Upper lobe of left lung (tissue), 4 donors: ENCODE results near the gene TTC17.

Source experiments
- EP300 ChIP-seq, 4 donors: sonication (generic); formaldehyde crosslinking; IDR thresholded peaks; one replicate each; pipeline ENCODE4 v1.5.1; 2017; ENCODE audit warnings: antibody characterized with exemption in 4 of 4, control low read depth in 2 of 4
- POLR2A ChIP-seq, 4 donors: fragments of 450-650 bp; IDR thresholded peaks; one replicate each; pipeline ENCODE4 v1.5.1; 2016 to 2017; ENCODE audit warnings: antibody characterized with exemption in 4 of 4, mild to moderate bottlenecking in 2 of 4
- POLR2AphosphoS5 ChIP-seq, 2 donors: sonication (generic); formaldehyde crosslinking; IDR thresholded peaks; one replicate each; pipeline ENCODE4 v1.5.1; 2017; ENCODE audit warnings: antibody characterized with exemption in 2 of 2
- TF ChIP-seq, protein P1 (sequence below), 6 experiments: fragments of 450-650 bp in 4 of 6; fragments of 200-600 bp in 2 of 6; sonication (generic) in 2 of 6; IDR thresholded peaks; one replicate each; pipeline ENCODE4 v1.5.1; 2016 to 2019; ENCODE audit warnings: antibody characterized with exemption in 6 of 6

DNA sequence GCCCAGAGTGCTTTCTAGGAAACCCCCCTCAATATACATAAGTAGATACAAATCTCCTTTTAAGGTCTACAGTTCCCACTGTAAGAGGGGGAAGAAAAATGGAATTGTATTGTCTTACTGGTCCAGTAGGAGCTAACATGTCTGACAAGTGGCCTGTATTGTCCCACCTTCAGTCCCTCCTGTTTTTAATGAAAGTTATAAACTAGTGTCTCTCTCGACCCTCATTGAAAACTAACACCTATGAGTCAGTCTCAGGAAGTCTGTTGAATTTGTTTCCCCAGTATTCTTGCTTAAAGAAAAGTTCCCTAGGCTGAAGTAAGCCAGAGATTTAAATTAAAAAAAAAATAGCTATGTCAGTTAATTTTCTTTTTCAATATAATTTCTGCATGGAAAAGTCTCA is 69.3 kb downstream of the TTC17 start:
- TF ChIP-seq, protein P1, sequence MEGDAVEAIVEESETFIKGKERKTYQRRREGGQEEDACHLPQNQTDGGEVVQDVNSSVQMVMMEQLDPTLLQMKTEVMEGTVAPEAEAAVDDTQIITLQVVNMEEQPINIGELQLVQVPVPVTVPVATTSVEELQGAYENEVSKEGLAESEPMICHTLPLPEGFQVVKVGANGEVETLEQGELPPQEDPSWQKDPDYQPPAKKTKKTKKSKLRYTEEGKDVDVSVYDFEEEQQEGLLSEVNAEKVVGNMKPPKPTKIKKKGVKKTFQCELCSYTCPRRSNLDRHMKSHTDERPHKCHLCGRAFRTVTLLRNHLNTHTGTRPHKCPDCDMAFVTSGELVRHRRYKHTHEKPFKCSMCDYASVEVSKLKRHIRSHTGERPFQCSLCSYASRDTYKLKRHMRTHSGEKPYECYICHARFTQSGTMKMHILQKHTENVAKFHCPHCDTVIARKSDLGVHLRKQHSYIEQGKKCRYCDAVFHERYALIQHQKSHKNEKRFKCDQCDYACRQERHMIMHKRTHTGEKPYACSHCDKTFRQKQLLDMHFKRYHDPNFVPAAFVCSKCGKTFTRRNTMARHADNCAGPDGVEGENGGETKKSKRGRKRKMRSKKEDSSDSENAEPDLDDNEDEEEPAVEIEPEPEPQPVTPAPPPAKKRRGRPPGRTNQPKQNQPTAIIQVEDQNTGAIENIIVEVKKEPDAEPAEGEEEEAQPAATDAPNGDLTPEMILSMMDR (IDR thresholded peaks at IDR 0.05): no peak
- TF ChIP-seq POLR2A (IDR thresholded peaks at IDR 0.05) (no peak), POLR2AphosphoS5 (IDR thresholded peaks at IDR 0.05) (no peak), EP300 (IDR thresholded peaks at IDR 0.05) (no peak)
